ENCODE results near the gene PSD.

DNA sequence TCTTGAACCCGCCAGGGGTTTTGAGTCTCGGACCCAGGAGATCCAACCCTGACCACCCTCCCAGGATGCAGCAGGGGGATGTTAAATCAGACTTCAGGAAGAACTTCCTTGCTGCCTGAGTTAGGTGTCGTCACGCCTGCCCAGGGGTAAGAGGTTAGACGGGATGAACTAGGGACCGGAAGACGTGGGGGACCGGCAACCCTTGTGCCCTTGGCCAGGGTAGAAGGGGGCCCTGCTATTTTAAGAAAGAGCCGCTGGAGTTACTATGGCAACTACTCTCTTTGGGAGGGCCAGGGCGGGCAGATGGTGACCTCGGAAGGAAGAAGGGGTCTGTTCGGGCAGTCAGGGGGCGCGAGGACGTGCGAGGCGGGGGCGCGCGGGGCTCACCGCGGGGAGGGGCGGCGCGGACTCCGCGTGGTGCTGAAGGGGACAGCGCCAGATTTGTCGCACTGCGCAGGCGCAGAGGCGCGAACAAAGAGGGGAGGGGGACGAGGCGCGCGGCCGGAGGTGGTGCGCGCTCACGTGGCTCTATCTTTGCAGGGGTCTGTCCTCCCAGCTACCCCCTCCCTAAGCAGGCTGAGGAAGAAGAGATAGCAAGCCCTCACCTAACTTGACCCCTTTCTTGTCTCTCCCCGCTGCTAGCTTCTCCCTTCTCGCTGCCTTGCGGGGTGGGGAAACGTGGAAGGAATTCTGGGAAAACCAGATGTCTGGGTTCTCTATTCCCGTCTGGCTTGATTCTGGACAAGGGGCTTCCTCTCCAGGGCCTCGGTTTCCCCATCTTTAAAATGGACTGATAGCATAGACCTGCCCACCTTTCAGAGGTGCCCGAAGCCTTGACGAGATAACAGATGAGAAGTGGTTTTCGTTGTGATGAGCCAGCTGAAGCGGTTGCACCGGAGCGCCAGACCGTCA lies 940 bp upstream of the PSD start:
- TF ChIP-seq, protein P1, sequence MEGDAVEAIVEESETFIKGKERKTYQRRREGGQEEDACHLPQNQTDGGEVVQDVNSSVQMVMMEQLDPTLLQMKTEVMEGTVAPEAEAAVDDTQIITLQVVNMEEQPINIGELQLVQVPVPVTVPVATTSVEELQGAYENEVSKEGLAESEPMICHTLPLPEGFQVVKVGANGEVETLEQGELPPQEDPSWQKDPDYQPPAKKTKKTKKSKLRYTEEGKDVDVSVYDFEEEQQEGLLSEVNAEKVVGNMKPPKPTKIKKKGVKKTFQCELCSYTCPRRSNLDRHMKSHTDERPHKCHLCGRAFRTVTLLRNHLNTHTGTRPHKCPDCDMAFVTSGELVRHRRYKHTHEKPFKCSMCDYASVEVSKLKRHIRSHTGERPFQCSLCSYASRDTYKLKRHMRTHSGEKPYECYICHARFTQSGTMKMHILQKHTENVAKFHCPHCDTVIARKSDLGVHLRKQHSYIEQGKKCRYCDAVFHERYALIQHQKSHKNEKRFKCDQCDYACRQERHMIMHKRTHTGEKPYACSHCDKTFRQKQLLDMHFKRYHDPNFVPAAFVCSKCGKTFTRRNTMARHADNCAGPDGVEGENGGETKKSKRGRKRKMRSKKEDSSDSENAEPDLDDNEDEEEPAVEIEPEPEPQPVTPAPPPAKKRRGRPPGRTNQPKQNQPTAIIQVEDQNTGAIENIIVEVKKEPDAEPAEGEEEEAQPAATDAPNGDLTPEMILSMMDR (IDR thresholded peaks at IDR 0.05; ENCODE audit: low read depth, low read length) = no peak
- no peak for TF ChIP-seq EZH2phosphoT487 (IDR thresholded peaks at IDR 0.05; ENCODE audit: low read depth)
